Midbrain (tissue), 1 donor: ENCODE data around the gene LCN2.
"Not testable (repeated sequence)": the region's sequence is repeated elsewhere in the genome, so short reads cannot be mapped to it uniquely, and the experiment has no call there.

Experiments used
- DNase-seq: peaks from one replicate; lab custom pipeline; 2025; lab: John Stamatoyannopoulos, UW

Gene LCN2

GRCh38 chr9:128149001-128149701, at the start of gene LCN2:
LCN2 (plus strand) TSS chr9:128149453; CDS start chr9:128149526, 73 bp downstream.
- DNase-seq: no peak

GRCh38 chr9:128099932-128100491, 49.2 kb upstream of the LCN2 start:
- peak; percentile 39 for DNase-seq

- no peak for DNase-seq
Observed at GRCh38 chr9:128100581-128100980, 48.7 kb upstream of the LCN2 start.

GRCh38 chr9:128101231-128101661, 48.0 kb upstream of the LCN2 start:
- no peak for DNase-seq

- no peak for DNase-seq
Observed at GRCh38 chr9:128101690-128102089, 47.6 kb upstream of the LCN2 start.

- DNase-seq: no peak
Observed at GRCh38 chr9:128102196-128102595, 47.1 kb upstream of the LCN2 start.

- no peak for DNase-seq
Observed at GRCh38 chr9:128102861-128103588, 46.2 kb upstream of the LCN2 start.

GRCh38 chr9:128103589-128103962, 45.7 kb upstream of the LCN2 start:
- no peak for DNase-seq

- DNase-seq: no peak
Observed at GRCh38 chr9:128104171-128104618, 45.1 kb upstream of the LCN2 start.

GRCh38 chr9:128105538-128106175, 43.6 kb upstream of the LCN2 start:
- DNase-seq: no peak

- DNase-seq: no peak
Observed at GRCh38 chr9:128106181-128106939, 42.9 kb upstream of the LCN2 start.

GRCh38 chr9:128106940-128107467, 42.2 kb upstream of the LCN2 start:
- DNase-seq: no peak

- DNase-seq: no peak
Observed at GRCh38 chr9:128107468-128108268, 41.6 kb upstream of the LCN2 start.

- no peak for DNase-seq
Observed at GRCh38 chr9:128108269-128109049, 40.8 kb upstream of the LCN2 start.

- DNase-seq: no peak
Observed at GRCh38 chr9:128109050-128109709, 40.1 kb upstream of the LCN2 start.

GRCh38 chr9:128111726-128112125, 37.5 kb upstream of the LCN2 start:
- DNase-seq: not testable (repeated sequence)

GRCh38 chr9:128113526-128114325, 35.5 kb upstream of the LCN2 start:
- DNase-seq: no peak
